Adipose tissue (tissue), 3 donors: ENCODE data around the gene MAP3K9. TPM values are rescaled to one million over a fixed set of nuclear protein-coding genes. Genes with fewer than 3 reads are reported as not detected.

Experiments used
- H3K27ac ChIP-seq: one replicate; pipeline ENCODE4 v1.5.1; 2013; ENCODE audit warnings: low read depth, low read length
- WGBS, 3 donors: extraction: QIAGEN DNeasy Blood & Tissue Kit; methylation state at CpG; one replicate each; pipeline ENCODE4 v1.1.7; 2013; 5-methylcytosine and 5-hydroxymethylcytosine counted together
- polyA plus RNA-seq, 3 donors: library from polyadenylated mRNA; stranded (reverse); fragments of 200-250 nt; gene quantifications; one replicate each; pipeline ENCODE4 v1.2.3, GENCODE V29; 2013
- donor health status: healthy with polysubstance abuse.
- donor health status: Bipolar disorder and iron deficiency.
- donor health status: healthy.

MAP3K9 gene
- polyA plus RNA-seq, 3 donors = 0.22 to 1.4 (median 0.24) TPM

DNA sequence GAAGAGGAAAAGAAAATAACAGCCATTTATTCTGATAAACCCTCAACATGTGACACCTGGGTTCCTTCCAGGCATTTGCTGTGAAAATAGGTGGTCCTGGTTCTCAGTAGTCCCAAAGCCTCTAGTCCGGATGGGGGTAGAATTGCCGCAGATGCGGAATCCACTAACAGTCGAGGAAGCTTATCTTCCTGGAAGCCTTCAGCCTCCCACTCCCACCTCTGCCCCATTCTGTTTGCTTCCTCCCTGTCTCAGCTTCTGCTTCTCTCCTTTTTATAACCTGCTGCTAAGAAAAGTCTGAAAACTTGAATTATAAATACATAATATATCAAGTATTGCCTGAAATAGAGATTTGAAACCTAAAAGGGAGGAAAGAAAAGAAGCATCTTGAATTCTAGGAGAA lies 14.0 kb upstream of the MAP3K9 start:
- WGBS, 3 donors = 44 to 72% (median 51%) methylated on average over 4 of the region's 4 CpGs
- H3K27ac ChIP-seq = no peak overlapping the region

- WGBS, 3 donors = 6 to 10% (median 10%) methylated on average over 25 to 26 of the region's 26 CpGs
- H3K27ac ChIP-seq = no peak overlapping the region
These were observed 13.3 kb upstream of the MAP3K9 start for GRCh38 chr14:70822530-70823185.

GRCh38 chr14:70821584-70822529 lies 12.5 kb upstream of the MAP3K9 start:
- WGBS, 3 donors = 1 to 2% (median 1%) methylated on average over 57 to 77 of the region's 77 CpGs
- H3K27ac ChIP-seq = no peak overlapping the region

DNA sequence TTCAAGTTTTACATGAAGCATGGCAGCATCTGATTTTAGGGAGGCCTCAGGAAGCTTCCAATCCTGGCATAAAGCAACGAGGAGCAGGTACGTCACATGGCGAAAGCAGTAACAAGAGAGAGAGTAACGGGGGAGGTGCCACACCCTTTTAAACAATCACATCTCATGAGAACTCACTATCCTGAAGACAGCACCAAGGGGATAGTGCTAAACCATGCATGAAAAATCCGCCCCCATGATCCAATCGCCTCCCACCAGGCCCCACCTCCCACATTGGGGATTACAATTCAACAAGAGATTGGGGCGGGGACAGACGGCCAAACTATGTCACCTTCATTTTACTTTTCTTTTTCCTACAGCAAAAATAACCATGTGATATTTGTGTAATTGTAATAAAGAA lies 7.2 kb upstream of the MAP3K9 start:
- 75 to 86% (median 78%) methylated on average over 8 of the region's 8 CpGs for WGBS, 3 donors

DNA sequence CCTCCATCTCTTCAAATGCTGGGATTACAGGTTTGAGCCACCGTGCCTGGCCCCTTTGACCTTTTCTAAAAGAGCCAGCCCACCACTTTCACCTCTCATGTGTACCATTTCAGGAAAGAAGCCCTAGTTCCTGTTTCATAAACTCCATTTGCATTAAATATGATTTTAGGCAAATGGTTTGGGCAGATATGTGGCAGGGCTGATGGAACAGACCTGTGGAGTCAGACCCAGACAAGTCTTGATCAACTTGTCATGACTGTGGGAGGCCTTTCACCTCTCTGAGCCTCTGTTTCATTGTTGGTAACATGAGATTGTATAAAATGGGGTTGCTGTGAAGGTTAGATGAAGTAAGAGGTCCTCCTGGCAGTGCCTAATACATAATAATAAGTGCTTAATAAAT lies 5.2 kb upstream of the MAP3K9 start:
- 69 to 84% (median 76%) methylated on average over 1 of the region's 1 CpG for WGBS, 3 donors
- H3K27ac ChIP-seq = no peak overlapping the region

More for the DNA sequence above, 7.2 kb upstream of the MAP3K9 start:
- no peak overlapping the region for H3K27ac ChIP-seq

GRCh38 chr14:70812124-70812818 lies 3.0 kb upstream of the MAP3K9 start:
- 61 to 72% (median 66%) methylated on average over 2 of the region's 2 CpGs for WGBS, 3 donors
- H3K27ac ChIP-seq = no peak overlapping the region

GRCh38 chr14:70811578-70811977 lies 2.3 kb upstream of the MAP3K9 start:
- H3K27ac ChIP-seq = no peak overlapping the region
- 93 to 96% (median 95%) methylated on average over 2 of the region's 2 CpGs for WGBS, 3 donors

DNA sequence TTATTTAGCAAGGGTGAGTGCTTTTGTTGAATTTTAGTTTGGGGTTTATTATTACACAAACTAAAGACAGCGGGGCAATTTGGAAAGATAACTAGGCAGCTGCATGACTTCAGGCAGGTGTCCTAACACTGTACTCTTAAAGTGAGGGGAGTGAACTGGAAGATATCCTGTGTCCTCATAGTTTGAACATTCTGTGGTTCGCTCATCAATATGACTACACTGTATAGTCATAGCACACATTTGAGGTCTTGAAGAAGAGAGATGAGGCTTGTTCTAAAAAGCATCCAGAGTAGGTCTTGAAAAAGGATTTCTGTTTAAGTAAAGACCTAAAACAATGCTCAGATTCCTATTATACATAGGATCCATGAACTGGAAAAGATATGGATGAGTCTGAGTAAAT lies 1.7 kb upstream of the MAP3K9 start:
- H3K27ac ChIP-seq = no peak overlapping the region
- 92 to 93% (median 93%) methylated on average over 2 of the region's 2 CpGs for WGBS, 3 donors

GRCh38 chr14:70810621-70811020 lies 1.3 kb upstream of the MAP3K9 start:
- 56 to 66% (median 58%) methylated on average over 7 of the region's 7 CpGs for WGBS, 3 donors
- no peak overlapping the region for H3K27ac ChIP-seq

DNA sequence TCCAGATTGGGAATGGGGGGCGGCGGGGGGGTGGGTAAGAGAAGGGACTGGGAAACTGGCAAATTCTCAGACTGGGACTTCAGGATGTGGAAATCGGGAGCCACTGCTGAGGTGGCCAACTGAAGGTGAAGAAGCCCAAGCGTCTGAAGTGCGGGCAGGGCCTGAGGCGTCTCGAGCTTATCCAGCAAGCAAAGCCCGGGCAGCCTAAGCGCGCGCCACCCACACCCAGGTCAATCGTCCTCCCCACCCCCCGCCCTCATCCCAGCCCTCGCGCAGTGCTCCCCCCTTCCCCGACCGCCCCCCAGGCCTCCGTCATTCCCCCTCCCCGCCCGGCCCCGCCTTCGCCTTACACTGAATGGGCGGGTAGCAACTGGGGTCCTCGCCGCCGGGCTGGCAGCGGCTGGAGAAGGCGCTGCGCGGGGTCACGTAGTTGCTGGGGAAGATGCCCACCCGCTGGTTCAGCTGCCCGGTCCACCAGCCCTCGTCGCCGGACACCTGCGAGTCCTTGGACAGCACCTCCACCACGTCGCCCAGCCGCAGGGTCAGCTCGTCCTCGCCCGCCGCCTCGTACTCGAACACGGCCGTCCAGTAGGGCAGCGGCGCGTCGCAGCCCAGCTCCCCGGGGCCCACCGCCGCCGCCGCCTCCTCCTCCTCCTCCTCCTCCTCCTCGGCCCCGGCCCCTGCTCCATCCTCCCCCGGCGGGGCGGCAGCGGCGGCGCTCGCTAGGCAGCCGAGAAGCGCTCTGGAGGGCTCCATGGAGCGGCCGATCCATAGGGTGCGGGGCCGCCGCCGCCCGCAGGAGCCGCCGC lies 693 bp downstream of the MAP3K9 start:
- 0 to 1% (median 1%) methylated on average over 38 to 77 of the region's 77 CpGs for WGBS, 3 donors
- no peak overlapping the region for H3K27ac ChIP-seq

DNA sequence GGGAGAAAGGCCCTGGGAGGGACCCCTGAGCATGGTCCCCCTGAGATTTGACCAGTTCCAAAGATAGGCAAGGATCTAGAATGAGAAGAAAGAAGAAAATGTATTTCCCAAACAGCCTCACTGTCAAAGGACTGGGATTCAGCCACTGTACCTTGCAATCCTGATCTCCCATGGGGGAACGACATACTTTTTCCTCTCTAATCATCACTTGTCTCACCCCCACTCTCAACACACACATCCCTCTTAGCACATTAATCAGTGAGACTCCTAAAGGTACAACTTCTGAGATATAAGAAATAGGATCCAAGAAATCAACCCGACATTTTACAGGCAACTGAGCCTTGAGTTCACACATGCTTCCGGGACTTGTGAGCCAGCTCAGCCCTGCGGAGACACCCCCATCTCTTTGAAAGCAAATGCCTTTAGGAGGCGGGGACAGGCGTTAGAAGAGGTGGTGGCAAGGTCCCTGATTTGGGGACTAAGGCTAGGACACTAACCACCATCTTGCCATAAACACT lies 1.4 kb downstream of the MAP3K9 start:
- no peak overlapping the region for H3K27ac ChIP-seq
- WGBS, 3 donors = 4 to 13% (median 12%) methylated on average over 6 of the region's 6 CpGs

GRCh38 chr14:70804556-70805162 lies 4.7 kb downstream of the MAP3K9 start:
- 76 to 81% (median 80%) methylated on average over 1 of the region's 1 CpG for WGBS, 3 donors
- H3K27ac ChIP-seq = no peak overlapping the region

DNA sequence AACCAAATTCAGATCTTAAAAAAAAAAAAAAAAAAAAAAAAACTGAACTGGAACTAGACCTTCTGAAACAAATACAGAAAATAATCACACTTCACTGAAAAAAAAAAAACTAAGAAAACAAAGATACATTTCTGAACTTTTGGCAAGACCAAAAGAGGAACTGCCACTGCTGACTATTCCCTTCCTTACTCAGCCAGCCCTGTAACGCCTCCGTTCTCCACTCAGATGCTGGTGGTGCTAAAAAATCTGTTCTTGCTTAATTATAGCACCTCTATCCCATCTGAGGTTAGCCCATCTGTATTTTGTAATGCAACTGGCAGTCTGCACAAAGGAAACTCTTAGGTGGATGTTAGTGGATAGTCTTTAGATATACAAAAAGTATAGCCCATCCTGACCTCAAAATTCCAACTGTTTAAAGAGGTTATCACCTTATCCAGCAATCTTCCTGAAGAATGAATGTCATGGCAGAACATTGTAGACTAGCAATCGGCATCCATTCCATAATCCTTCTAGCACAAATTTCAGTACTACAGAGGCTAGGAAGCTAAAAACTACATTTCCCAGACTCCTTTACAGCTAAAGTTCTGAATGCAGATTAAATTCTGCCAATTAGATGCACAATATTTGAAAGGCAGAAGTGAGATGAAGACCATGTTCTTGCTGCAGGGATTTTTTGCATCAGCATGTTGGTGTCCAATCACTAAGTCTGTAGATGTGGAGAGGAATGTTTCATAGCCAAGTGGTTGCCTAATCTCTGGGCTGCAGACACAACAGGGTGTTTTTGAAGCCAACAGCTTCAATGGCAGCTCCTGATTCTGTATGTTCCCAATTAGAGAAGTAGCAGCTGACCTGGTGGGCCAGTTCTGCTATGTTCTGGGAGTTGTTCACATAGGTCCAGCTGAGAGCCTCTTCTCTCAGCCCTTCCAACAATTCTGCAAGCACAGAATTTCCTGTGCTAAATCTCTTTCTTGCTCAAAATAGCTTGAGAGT lies 5.7 kb downstream of the MAP3K9 start:
- WGBS, 3 donors = 63 to 90% (median 65%) methylated on average over 3 of the region's 3 CpGs

GRCh38 chr14:70802379-70802778 lies 6.9 kb downstream of the MAP3K9 start:
- H3K27ac ChIP-seq = no peak overlapping the region
- 84 to 100% (median 96%) methylated on average over 1 of the region's 1 CpG for WGBS, 3 donors

More for the DNA sequence above, 5.7 kb downstream of the MAP3K9 start:
- H3K27ac ChIP-seq = no peak overlapping the region

- WGBS, 3 donors = 81 to 90% (median 86%) methylated on average over 5 of the region's 5 CpGs
These were observed 7.5 kb downstream of the MAP3K9 start for GRCh38 chr14:70801836-70802235.

GRCh38 chr14:70796551-70796950 lies 12.8 kb downstream of the MAP3K9 start:
- H3K27ac ChIP-seq = no peak overlapping the region
- WGBS, 3 donors = 93 to 97% (median 95%) methylated on average over 8 of the region's 8 CpGs

More at GRCh38 chr14:70801836-70802235, 7.5 kb downstream of the MAP3K9 start:
- no peak overlapping the region for H3K27ac ChIP-seq
